ENCODE results near the gene IGF2.

Gene IGF2

DNA sequence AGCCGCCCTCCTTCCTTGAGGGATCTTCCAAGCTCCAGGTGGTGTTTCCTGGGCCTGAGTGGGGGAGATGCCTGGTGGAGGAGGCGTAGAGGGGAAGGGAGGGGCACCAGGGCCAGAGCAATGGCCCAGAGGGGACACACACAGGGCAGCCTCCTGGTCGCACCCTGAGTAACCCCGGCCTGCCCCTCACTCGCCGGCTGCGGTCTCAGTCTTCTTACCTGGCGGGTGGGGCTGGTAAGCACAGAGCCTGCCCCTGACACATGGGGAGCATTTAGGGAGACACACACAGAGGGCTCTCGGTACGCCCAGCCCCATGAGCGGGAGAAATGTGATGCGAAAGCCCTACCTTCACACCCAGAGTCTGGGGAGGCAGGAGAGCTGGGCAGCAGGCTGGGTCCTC is 23.9 kb downstream of the IGF2 start:
- Histone ChIP-seq H3K4me2 (ENCODE audit: low read length) (no peak overlapping the region), H3K4me3 (ENCODE audit: low read depth, low read length) (no peak overlapping the region), H3K4me1 (no peaks in the 10 kb centered on the region), H2AFZ (no peak overlapping the region), H3K27ac (no peak overlapping the region), H3K36me3 (ENCODE audit: control insufficient read depth, insufficient read depth, low read length) (no peaks in the 10 kb centered on the region), H3K9ac (no peak overlapping the region), H3K9me3 (ENCODE audit: control insufficient read depth, low read length) (no peaks in the 10 kb centered on the region), H3K79me2 (no peaks in the 10 kb centered on the region), H3K27me3 (ENCODE audit: control insufficient read depth, insufficient read depth, low read length) (no peaks in the 10 kb centered on the region)
- TF ChIP-seq, protein P1, sequence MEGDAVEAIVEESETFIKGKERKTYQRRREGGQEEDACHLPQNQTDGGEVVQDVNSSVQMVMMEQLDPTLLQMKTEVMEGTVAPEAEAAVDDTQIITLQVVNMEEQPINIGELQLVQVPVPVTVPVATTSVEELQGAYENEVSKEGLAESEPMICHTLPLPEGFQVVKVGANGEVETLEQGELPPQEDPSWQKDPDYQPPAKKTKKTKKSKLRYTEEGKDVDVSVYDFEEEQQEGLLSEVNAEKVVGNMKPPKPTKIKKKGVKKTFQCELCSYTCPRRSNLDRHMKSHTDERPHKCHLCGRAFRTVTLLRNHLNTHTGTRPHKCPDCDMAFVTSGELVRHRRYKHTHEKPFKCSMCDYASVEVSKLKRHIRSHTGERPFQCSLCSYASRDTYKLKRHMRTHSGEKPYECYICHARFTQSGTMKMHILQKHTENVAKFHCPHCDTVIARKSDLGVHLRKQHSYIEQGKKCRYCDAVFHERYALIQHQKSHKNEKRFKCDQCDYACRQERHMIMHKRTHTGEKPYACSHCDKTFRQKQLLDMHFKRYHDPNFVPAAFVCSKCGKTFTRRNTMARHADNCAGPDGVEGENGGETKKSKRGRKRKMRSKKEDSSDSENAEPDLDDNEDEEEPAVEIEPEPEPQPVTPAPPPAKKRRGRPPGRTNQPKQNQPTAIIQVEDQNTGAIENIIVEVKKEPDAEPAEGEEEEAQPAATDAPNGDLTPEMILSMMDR (IDR thresholded peaks at IDR 0.05) = no peak

DNA sequence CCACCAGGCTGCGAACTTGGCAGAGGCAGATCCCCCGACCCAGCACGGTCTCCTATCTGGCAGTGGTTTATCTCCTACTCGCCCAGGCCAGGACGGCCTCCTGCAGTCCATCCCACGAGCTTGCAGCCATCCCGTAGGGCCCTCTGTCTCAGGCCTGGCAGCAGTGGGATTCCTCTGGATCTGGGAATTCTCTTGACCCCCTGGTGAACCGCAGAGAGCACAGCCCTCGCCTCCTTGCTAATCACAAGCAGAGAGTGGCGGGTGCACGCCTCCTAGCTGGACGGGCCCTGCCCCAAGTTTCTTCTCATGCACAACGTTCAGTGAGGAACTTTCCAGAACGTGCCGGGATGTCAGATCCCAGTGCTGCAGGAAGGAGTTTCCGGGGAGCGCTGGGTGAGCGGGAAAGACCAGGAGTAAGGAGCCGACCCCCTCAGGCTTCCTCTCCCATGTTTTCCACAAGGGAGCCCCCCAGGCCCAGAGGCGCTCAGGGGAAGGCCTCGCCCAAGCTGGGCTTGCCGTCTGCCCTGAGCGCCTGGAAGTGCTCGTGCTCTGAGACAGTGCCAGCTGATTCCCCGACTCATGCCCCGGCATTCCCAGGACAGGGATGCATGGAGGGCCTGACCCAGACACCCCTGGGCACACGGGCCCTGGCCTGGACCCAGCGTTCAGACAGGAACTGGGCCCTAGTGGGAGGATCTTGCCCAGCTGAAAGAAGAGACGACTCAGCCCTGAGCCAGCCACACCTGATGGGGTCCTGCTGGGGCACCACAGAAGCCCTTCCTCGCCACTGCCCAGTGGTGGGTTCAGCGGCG is 24.6 kb downstream of the IGF2 start:
- no peaks in the 10 kb centered on the region for H3K4me1 ChIP-seq
- no peak overlapping the region for H3K4me3 ChIP-seq (ENCODE audit: low read depth, low read length)
- no peak overlapping the region for H2AFZ ChIP-seq
- no peak overlapping the region for H3K9ac ChIP-seq
- H3K9me3 ChIP-seq (ENCODE audit: control insufficient read depth, low read length) = no peaks in the 10 kb centered on the region
- H3K36me3 ChIP-seq (ENCODE audit: control insufficient read depth, insufficient read depth, low read length) = no peaks in the 10 kb centered on the region
- no peak overlapping the region for H3K27ac ChIP-seq
- TF ChIP-seq, protein P1 (IDR thresholded peaks at IDR 0.05) = no peak
- no peaks in the 10 kb centered on the region for H3K79me2 ChIP-seq
- H3K4me2 ChIP-seq (ENCODE audit: low read length) = no peak overlapping the region
- no peaks in the 10 kb centered on the region for H3K27me3 ChIP-seq (ENCODE audit: control insufficient read depth, insufficient read depth, low read length)

- Histone ChIP-seq H2AFZ (no peak overlapping the region), H3K4me1 (no peaks in the 10 kb centered on the region), H3K27me3 (ENCODE audit: control insufficient read depth, insufficient read depth, low read length) (no peaks in the 10 kb centered on the region), H3K27ac (no peak overlapping the region), H3K4me2 (ENCODE audit: low read length) (no peak overlapping the region), H3K36me3 (ENCODE audit: control insufficient read depth, insufficient read depth, low read length) (no peaks in the 10 kb centered on the region), H3K9ac (no peak overlapping the region), H3K9me3 (ENCODE audit: control insufficient read depth, low read length) (no peaks in the 10 kb centered on the region), H3K4me3 (ENCODE audit: low read depth, low read length) (no peak overlapping the region), H3K79me2 (no peaks in the 10 kb centered on the region)
- TF ChIP-seq, protein P1 (IDR thresholded peaks at IDR 0.05) = no peak
Observed at GRCh38 chr11:2113776-2114175, 25.4 kb downstream of the IGF2 start.

- H3K9me3 ChIP-seq (ENCODE audit: control insufficient read depth, low read length) = no peaks in the 10 kb centered on the region
- H3K4me2 ChIP-seq (ENCODE audit: low read length) = no peak overlapping the region
- no peaks in the 10 kb centered on the region for H3K27me3 ChIP-seq (ENCODE audit: control insufficient read depth, insufficient read depth, low read length)
- no peaks in the 10 kb centered on the region for H3K4me1 ChIP-seq
- no peak overlapping the region for H3K4me3 ChIP-seq (ENCODE audit: low read depth, low read length)
- H3K79me2 ChIP-seq = no peaks in the 10 kb centered on the region
- no peak overlapping the region for H3K27ac ChIP-seq
- TF ChIP-seq, protein P1 (IDR thresholded peaks at IDR 0.05) = no peak
- H3K36me3 ChIP-seq (ENCODE audit: control insufficient read depth, insufficient read depth, low read length) = no peaks in the 10 kb centered on the region
- H2AFZ ChIP-seq = no peak overlapping the region
- H3K9ac ChIP-seq = no peak overlapping the region
Observed at GRCh38 chr11:2110521-2110920, 28.7 kb downstream of the IGF2 start.

- Histone ChIP-seq H3K4me1 (no peaks in the 10 kb centered on the region), H3K9me3 (ENCODE audit: control insufficient read depth, low read length) (no peaks in the 10 kb centered on the region), H3K79me2 (no peaks in the 10 kb centered on the region), H3K27ac (no peak overlapping the region), H2AFZ (peak overlapping the region; percentile 46), H3K27me3 (ENCODE audit: control insufficient read depth, insufficient read depth, low read length) (no peaks in the 10 kb centered on the region), H3K9ac (no peak overlapping the region), H3K4me3 (ENCODE audit: low read depth, low read length) (no peak overlapping the region), H3K36me3 (ENCODE audit: control insufficient read depth, insufficient read depth, low read length) (no peaks in the 10 kb centered on the region), H3K4me2 (ENCODE audit: low read length) (no peak overlapping the region)
- TF ChIP-seq, protein P1 (IDR thresholded peaks at IDR 0.05) = no peak
Observed at GRCh38 chr11:2109541-2110019, 29.6 kb downstream of the IGF2 start.

All from parathyroid adenoma (tissue), 2 donors.